ENCODE results near the gene M1AP.

GRCh38 chr2:74572178-74572925 is 75.8 kb downstream of the M1AP start:
- TF ChIP-seq CTCF (IDR thresholded peaks at IDR 0.05) (no peak), POLR2A (IDR thresholded peaks at IDR 0.05) (no peak)

Measured in thyroid gland (tissue), 4 donors.